GOT3 (cell line): ENCODE results near the gene GPC3.

Source experiments
- DNase-seq: peaks from one replicate; lab custom pipeline; 2025; ENCODE audit warnings: mixed read lengths; lab: John Stamatoyannopoulos, UW

GPC3 gene

DNA sequence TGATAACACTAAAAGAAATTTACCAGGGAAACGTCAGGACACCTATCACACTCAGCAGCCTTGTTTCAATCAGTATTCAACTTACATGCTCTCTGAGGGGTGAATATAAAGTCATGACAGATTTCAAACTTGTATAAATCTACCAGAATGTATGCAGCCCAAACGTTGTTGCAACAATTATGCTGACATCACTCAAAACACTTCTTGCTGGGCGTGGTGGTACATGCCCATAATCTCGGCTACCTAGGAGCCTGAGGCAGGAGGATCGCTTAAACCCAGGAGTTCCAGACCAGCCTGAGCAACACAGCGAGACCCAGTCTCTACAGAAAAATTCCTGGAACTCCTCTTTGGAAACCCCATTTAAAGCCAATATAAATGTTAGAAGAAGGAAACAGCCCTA, 303.5 kb downstream of the GPC3 start:
- DNase-seq: no peak

DNA sequence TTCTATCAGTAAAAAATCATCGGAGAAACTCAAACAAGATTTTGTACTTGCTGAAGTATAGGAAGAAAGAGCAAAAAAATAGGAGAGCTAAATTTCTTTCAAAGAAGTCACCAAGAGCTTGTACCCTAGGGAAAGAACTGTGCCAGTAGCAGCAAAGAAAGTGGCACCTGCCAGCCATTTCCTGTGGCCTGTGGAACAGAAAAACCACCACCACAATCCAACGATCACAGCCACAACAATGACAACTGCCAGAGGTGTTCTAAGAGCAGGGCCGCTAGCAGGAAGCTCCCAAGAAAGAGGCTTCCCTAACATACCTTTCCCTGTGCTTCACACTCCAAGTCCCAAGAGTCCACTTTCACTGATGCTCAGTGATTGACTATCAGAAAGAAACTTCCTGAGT, 304.0 kb downstream of the GPC3 start:
- no peak for DNase-seq

GRCh38 chrX:133677123-133678063, 308.0 kb downstream of the GPC3 start:
- no peak for DNase-seq

DNA sequence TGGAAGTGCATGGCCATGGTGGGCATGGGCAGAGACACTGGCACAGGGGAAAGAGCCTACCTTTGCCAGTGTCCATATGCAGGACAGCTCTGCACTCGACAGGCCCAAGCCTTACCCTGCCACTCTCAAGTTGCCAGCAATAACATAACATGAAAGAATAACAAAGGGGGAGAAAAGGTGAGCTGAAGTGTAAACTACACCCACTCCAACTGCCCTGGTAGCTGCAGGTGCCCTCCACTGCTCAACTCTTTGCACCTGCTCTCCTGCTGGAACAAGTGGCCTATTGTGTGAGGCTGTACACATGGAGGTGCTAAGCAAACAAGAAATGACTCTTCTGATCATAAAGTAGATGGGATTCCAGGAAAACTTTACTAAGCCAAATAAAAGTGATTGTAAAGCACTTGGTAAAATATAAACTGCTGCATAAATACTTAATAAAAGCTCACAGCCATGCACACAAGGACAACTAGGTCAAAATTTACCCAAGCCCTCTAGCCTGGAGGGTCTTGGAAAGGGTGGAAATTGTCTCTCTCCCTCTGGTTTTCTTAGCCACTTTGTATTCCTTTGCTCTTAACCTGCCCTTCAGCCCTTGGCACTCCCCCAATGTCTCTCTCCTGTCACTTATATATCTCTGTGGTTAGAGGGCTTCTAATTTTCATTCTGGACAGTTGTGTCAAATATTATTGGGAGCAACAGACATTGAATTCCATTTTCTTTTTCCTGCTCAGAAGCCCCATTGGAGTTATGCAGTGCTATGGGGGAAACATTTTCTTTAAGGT, 308.9 kb downstream of the GPC3 start:
- no peak for DNase-seq

DNA sequence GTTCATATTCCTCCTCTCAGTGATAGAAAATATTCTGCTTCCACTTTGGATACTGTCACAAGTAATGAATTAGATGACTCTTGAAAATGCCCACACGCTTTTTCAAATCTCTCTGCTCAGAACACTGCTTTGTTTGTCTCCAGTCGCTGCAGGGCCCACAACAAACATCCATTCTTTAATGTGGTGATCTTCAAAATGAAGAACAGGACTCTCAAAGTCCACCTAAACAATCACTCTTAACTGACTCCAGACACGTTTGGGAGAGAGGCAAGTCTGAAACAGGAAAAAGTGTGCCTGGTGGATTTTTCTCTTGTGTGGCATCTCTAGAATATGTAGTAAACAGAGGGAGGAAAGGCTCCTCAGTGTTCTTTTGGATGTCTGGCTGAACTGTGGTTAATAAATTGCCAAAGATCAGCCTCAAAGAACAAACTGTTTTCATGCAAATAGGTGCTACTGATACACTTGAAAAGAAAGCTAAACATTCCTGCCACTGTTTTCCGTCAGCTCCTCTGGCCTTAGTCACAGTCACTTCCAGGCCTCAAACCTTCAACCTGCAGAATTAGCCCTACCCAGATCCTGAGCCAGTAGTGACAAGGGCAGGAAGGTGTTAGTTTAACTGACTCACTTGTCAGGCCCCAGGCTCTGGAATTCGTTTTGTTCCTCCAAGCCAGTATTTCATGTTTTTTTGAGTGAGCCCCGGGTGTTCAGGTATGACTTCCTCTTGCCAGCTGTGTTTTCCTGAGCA, 310.5 kb downstream of the GPC3 start:
- DNase-seq: no peak

DNA sequence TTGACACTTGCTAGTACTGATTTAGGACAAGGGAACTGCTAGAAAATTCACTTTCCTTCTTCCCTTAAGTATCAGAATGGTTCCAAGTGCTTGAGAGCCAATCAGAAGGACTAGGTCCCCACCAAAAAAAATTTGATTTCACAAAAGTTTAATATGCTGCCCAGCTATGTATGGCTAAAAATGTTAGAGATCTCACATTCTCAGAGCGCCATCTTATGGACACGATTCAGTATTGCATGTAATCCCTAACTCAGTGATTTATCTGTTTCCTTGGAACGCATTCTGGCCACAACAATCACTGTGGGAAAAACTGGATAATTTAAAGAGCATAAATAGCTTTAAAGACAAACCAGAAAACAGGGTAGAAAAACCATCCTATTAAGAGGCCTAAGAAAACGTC, 315.0 kb downstream of the GPC3 start:
- DNase-seq: no peak

- DNase-seq: no peak
Measured at GRCh38 chrX:133669214-133669613, 316.2 kb downstream of the GPC3 start.

DNA sequence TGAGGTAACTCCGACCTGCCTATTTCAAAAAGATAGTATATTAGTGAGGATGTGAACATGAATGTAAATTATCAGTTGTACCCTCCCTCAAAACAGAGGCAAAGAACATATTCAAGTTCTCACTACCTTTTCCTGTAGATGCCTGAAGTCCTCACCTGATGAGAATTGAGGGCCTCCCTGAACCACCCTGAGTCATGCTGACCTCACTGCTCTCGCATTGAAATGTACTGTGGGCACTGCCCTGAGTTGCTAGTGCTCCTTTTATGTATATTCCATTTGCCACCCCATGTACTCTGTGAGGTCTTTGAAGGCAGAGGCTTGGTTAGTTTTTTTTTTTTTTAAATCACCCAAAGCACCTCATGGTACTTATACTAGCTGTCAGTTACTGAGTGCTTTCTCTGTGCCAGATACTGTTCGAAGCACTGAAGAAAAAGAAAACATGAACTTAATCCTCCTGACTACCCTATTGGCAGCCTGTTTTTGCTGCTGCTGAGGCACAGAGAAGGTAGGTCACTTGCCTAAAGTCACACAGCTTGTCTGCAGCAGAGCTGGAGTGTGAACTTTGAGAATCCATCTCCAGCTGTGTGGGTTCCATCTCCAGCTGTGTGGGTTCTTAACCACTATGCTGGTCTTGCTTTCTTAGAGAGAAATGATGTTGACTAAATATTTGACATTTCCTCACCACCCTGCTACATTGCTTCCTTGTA, 317.0 kb downstream of the GPC3 start:
- DNase-seq: no peak

DNA sequence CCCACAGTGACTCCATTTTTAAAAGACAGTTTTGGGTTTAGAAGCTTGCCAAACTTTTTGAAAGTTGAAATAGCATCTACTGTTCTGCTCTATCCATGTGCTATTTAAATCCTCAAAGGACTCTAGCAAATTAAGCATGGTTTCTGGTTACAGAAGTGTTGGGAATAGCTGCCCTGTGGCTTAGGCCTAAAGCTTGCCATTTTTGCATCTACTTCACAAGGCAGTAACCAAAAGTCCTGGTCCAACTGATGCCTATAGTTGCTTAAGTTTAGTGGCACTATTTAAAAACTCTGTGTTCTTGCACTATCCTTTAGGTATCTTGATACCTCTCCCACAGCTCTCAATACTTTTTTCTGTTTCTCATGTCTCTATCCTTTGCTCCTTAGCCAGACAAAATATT, 319.1 kb downstream of the GPC3 start:
- DNase-seq: no peak

GRCh38 chrX:133661962-133662839, 323.2 kb downstream of the GPC3 start:
- DNase-seq: no peak

GRCh38 chrX:133660281-133660680, 325.1 kb downstream of the GPC3 start:
- DNase-seq: no peak

DNA sequence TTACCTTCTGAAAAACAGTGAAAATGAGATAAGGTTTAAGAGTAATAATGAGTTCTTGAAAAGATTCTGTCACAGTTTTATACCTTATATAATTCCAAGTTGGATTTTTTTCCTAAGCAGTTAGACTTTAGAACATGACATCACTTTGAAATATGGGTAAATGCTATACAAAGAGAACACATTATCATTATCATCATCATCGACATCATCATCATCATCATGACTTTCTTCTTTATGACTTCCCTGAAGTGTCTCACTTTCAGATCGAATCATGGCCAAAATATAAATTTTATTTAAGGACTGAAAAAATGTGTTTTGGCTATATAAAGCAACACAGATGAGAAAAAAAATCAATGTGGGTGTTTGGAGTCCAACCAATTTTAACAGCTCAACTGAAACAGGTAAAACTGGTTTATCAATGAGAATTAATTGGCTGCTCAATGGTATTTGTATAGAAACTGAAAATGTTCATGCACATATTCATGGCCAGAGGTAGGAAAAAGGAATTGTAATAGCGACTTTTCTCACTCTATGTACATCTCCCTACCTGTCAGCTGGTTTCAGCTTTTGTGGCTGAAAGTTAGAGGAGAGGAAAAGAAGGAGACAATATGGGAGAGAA, 327.0 kb downstream of the GPC3 start:
- no peak for DNase-seq

DNA sequence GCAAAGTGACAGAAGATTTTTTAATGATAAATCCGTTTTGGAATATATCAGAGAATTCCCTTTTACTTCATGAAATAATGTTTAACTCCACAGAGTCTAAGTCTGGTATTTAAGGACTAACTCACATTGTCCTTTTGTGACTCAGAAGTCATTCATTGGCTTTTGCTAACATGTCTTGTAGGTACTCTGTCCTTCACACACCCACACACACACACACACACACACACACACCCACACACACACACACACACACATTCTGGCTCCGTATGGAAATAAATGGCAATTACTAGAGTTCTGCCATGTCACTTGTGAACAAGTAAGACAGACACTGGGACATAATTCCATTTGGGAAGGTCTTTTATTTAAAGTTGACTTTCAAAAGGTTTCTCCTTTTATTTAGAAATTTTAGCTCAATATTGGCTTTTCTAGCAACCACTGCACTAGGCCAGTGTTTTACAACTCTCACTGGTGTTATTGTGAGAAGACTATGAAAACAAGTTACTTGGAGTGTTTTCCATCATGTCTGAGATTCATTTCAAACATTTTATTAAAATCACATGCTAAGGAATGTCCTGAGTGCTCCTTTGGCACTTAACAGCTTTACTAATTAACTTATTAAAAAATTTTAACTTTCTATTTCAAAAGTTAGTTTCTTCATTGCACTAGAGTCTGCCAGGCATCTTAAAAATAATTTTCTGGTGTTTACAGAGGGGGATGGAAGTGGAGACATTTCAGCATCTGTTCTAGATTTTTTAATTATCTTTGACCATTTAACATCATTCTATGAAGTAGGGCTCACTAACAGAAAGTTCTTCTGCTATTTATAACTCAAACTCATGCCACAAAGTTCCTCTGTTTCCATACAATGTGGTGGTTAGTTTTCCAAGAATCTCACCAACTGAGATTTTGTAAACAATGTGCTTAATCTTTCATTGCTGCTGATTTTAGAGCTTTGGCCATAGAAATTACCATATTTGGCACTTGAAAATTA, 329.8 kb downstream of the GPC3 start:
- no peak for DNase-seq

- DNase-seq: no peak
Measured at GRCh38 chrX:133654811-133655210, 330.6 kb downstream of the GPC3 start.

DNA sequence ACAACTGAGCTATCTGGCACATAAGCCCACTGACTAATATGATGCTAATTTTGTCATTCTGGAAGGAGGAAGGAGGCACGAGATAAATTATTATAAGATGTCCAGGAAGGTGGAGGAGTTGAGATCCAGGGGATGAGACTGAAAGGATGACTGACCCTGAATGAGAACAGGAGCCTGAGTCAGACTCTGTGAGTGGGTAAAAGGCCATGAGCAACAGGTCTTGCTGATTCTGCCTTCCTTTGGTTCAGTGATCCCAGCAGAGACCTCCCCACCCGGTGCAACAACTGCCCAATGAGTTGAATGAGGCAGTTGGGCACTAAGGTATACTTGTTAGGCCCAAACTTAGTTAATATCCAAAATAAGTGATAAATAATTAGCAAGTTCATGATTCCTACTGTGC, 332.0 kb downstream of the GPC3 start:
- DNase-seq: no peak

- no peak for DNase-seq
Measured at GRCh38 chrX:133652185-133652584, 333.2 kb downstream of the GPC3 start.

- no peak for DNase-seq
Measured at GRCh38 chrX:133650239-133650638, 335.2 kb downstream of the GPC3 start.

- no peak for DNase-seq
Measured at GRCh38 chrX:133649651-133650050, 335.7 kb downstream of the GPC3 start.

DNA sequence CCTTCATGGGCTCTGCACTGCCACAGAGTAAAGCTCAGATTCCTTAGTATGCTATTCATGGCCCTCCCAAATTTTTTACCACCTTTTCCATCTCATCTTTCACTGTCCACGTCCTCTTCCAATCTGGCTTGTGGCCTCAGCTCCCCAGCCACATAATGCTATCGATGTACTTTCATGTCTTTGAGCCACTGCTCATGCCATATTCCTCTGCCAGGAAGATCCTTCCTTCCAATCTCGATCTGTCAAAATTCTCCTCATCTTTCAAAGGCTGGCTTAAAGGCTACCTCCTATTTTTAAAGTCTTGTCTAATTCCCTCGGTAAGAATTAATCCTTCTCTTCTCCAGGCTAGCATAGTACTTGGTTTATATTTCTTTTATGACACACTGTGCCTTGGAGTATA, 336.8 kb downstream of the GPC3 start:
- no peak for DNase-seq
